Gastroesophageal sphincter (tissue), 3 donors: ENCODE data around the gene NAV2.

Source experiments
- POLR2A ChIP-seq, 2 donors: fragments of 450-650 bp; IDR thresholded peaks; one replicate each; pipeline ENCODE4 v1.6.1; 2017; ENCODE audit warnings: antibody characterized with exemption in 2 of 2, mild to moderate bottlenecking in 2 of 2, moderate library complexity in 1 of 2
- POLR2AphosphoS5 ChIP-seq: sonication (generic); formaldehyde crosslinking; IDR thresholded peaks from one replicate; pipeline ENCODE4 v1.6.1; 2017; ENCODE audit warnings: antibody characterized with exemption
- TF ChIP-seq, protein P1 (sequence below), 4 experiments: fragments of 200-600 bp in 2 of 4; fragments of 450-650 bp in 2 of 4; sonication (generic) in 1 of 4; IDR thresholded peaks; one replicate each; pipeline ENCODE4 v1.5.1; 2017 to 2019; ENCODE audit warnings: antibody characterized with exemption in 4 of 4, mild to moderate bottlenecking in 2 of 4, moderate library complexity in 2 of 4

GRCh38 chr11:20161923-20162744 is 449.5 kb downstream of the NAV2 start:
- TF ChIP-seq, protein P1, sequence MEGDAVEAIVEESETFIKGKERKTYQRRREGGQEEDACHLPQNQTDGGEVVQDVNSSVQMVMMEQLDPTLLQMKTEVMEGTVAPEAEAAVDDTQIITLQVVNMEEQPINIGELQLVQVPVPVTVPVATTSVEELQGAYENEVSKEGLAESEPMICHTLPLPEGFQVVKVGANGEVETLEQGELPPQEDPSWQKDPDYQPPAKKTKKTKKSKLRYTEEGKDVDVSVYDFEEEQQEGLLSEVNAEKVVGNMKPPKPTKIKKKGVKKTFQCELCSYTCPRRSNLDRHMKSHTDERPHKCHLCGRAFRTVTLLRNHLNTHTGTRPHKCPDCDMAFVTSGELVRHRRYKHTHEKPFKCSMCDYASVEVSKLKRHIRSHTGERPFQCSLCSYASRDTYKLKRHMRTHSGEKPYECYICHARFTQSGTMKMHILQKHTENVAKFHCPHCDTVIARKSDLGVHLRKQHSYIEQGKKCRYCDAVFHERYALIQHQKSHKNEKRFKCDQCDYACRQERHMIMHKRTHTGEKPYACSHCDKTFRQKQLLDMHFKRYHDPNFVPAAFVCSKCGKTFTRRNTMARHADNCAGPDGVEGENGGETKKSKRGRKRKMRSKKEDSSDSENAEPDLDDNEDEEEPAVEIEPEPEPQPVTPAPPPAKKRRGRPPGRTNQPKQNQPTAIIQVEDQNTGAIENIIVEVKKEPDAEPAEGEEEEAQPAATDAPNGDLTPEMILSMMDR (IDR thresholded peaks at IDR 0.05) = no peak
- TF ChIP-seq POLR2AphosphoS5 (no peak), POLR2A (IDR thresholded peaks at IDR 0.05) (no peak)
